CD14-positive monocyte (primary cell): ENCODE data around the gene CYP4F2. TPM values are rescaled to one million over a fixed set of nuclear protein-coding genes. Genes with fewer than 3 reads are reported as not detected.

Experiments used
- DNase-seq, 3 donors: peaks; one replicate each; pipeline ENCODE4 v3.0.0-alpha.2; 2011 to 2022
- H2AFZ ChIP-seq: 2 replicates; pipeline ENCODE4 v1.6.0; 2012; ENCODE audit warnings: mild to moderate bottlenecking, low read depth, low read length, inconsistent platforms; ENCODE audit not compliant: insufficient read depth, poor library complexity, severe bottlenecking
- H3K27ac ChIP-seq, 2 donors: 1 replicate in 1 of 2; 2 replicates in 1 of 2; pipeline ENCODE4 v1.5.1; 2012 to 2013; ENCODE audit warnings: low read length in 2 of 2, control low read depth in 1 of 2, inconsistent platforms in 1 of 2, low read depth in 1 of 2, mild to moderate bottlenecking in 1 of 2
- H3K27me3 ChIP-seq, 2 donors: one replicate each; pipeline versions ENCODE4 v1.6.0 to v1.6.1; 2011 to 2013; ENCODE audit warnings: low read length in 2 of 2; ENCODE audit not compliant: control insufficient read depth in 2 of 2, insufficient read depth in 2 of 2
- H3K36me3 ChIP-seq, 2 donors: replicated peaks in 1 of 2; 1 replicate in 1 of 2; 2 replicates in 1 of 2; pipeline versions ENCODE4 v1.5.1 to v1.6.1; 2012 to 2013; ENCODE audit warnings: low read length in 2 of 2, control low read depth in 1 of 2, inconsistent platforms in 1 of 2, mild to moderate bottlenecking in 1 of 2; ENCODE audit not compliant: insufficient read depth in 2 of 2, control insufficient read depth in 1 of 2
- H3K4me1 ChIP-seq, 2 donors: 1 replicate in 1 of 2; 2 replicates in 1 of 2; pipeline versions ENCODE4 v1.5.1 to v1.6.1; 2012 to 2013; ENCODE audit warnings: low read length in 2 of 2, control low read depth in 1 of 2, inconsistent platforms in 1 of 2, mild to moderate bottlenecking in 1 of 2, moderate library complexity in 1 of 2; ENCODE audit not compliant: insufficient read depth in 2 of 2, control insufficient read depth in 1 of 2
- H3K4me2 ChIP-seq: replicated peaks from 2 replicates; pipeline ENCODE3; 2012; ENCODE audit warnings: low read length, moderate library complexity, mild to moderate bottlenecking; ENCODE audit not compliant: poor library complexity, severe bottlenecking; ENCODE audit errors: extremely low read depth
- H3K4me3 ChIP-seq, 3 experiments: fragments of 200-600 bp in 1 of 3; sonication (generic) in 1 of 3; replicated peaks in 1 of 3; 1 replicate in 2 of 3; 2 replicates in 1 of 3; pipeline ENCODE4 v1.5.1; 2011 to 2013; ENCODE audit warnings: low read length in 3 of 3, mild to moderate bottlenecking in 3 of 3, control low read depth in 2 of 3, low read depth in 2 of 3, inconsistent platforms in 1 of 3, moderate library complexity in 1 of 3
- H3K79me2 ChIP-seq: 2 replicates; pipeline ENCODE4 v1.6.0; 2012; ENCODE audit warnings: mild to moderate bottlenecking, control low read depth, inconsistent platforms, low read length, moderate library complexity; ENCODE audit not compliant: insufficient read depth
- H3K9ac ChIP-seq: 2 replicates; pipeline ENCODE4 v1.6.0; 2017; ENCODE audit warnings: low read length, mild to moderate bottlenecking; ENCODE audit not compliant: insufficient read depth, poor library complexity, severe bottlenecking
- H3K9me3 ChIP-seq, 2 donors: replicated peaks in 1 of 2; 1 replicate in 1 of 2; 2 replicates in 1 of 2; pipeline versions ENCODE4 v1.5.1 to v1.6.1; 2012 to 2013; ENCODE audit warnings: low read length in 2 of 2, control low read depth in 1 of 2; ENCODE audit not compliant: control insufficient read depth in 1 of 2, insufficient read depth in 1 of 2
- H4K20me1 ChIP-seq: 2 replicates; pipeline ENCODE4 v1.6.0; 2012; ENCODE audit warnings: mild to moderate bottlenecking, low read length, control low read depth, moderate library complexity; ENCODE audit not compliant: insufficient read depth
- H3K27ac Mint-ChIP-seq, 7 donors: one replicate each; pipeline ENCODE4 v1.8.0; 2020; ENCODE audit warnings: mild to moderate bottlenecking in 7 of 7, mixed read lengths in 7 of 7, moderate library complexity in 6 of 7, inconsistent platforms in 2 of 7
- H3K27me3 Mint-ChIP-seq, 3 donors: one replicate each; pipeline ENCODE4 v1.8.0; 2021 to 2022; ENCODE audit warnings: low read depth in 3 of 3, mild to moderate bottlenecking in 3 of 3, mixed read lengths in 3 of 3, moderate library complexity in 3 of 3, inconsistent platforms in 1 of 3
- H3K36me3 Mint-ChIP-seq, 2 donors: one replicate each; pipeline ENCODE4 v1.8.0; 2020; ENCODE audit warnings: mixed read lengths in 2 of 2, inconsistent platforms in 1 of 2, mild to moderate bottlenecking in 1 of 2
- H3K4me1 Mint-ChIP-seq: one replicate; pipeline ENCODE4 v1.8.0; 2020; ENCODE audit warnings: mild to moderate bottlenecking, mixed read lengths
- H3K4me3 Mint-ChIP-seq, 2 donors: one replicate each; pipeline ENCODE4 v1.8.0; 2020; ENCODE audit warnings: mild to moderate bottlenecking in 2 of 2, mixed read lengths in 2 of 2, moderate library complexity in 1 of 2
- H3K9me3 Mint-ChIP-seq, 7 donors: one replicate each; pipeline ENCODE4 v1.8.0; 2020 to 2022; ENCODE audit warnings: mixed read lengths in 7 of 7, mild to moderate bottlenecking in 6 of 7, moderate library complexity in 6 of 7, inconsistent platforms in 2 of 7
- WGBS: methylation state at CpG from one replicate; pipeline ENCODE4 v1.1.5; 2013; ENCODE audit warnings: missing lambda C conversion rate; ENCODE audit not compliant: insufficient coverage; 5-methylcytosine and 5-hydroxymethylcytosine counted together
- intact Hi-C, 2 donors: fragments of 100-400 bp; cut with micrococcal nuclease; formaldehyde crosslinking; loops; one replicate each; pipeline versions ENCODE4 v1.15.0 to v1.15.1; 2023
- polyA plus RNA-seq, 3 donors: library from polyadenylated mRNA; depleted of rRNA in 1 of 3; unstranded in 2 of 3; stranded (reverse) in 1 of 3; fragments of 300-500 nt in 2 of 3; fragments of >200 nt in 1 of 3; fragmentation: Illumina TruSeq in 2 of 3; gene quantifications; 1 replicate in 2 of 3; 2 replicates in 1 of 3; pipeline ENCODE4 v1.2.3, GENCODE V29; 2012 to 2021
- TF ChIP-seq, protein P1 (sequence below): fragments of 200-600 bp; IDR thresholded peaks from one replicate; pipeline ENCODE4 v1.8.0; 2022; ENCODE audit warnings: antibody characterized with exemption, mild to moderate bottlenecking

The CYP4F2 gene
- polyA plus RNA-seq, 3 donors = not detected

DNA sequence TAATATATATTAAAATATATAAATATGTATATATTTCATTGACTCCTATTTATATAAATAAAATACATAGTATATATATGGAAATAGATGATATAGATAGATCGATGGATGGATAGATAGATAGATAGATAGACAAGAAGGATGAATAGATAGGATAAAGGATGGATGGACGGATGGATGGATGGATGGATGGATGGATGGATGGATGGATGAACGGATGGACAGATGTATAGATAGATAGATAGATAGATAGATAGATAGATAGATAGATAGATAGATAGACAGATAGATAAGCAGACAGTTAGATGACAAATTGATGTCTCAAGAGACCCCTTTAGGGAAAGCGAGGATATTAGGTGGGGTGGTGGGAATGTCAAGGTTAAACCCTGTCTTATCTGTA, 21.4 kb upstream of the CYP4F2 start:
- Histone ChIP-seq H3K36me3 (no peaks in the 10 kb centered on the region), H2AFZ (no peak overlapping the region), H3K79me2 (no peaks in the 10 kb centered on the region), H3K9me3 (peaks cover 6 to 13% of the 10 kb centered on the region in 2 donors), H4K20me1 (no peaks in the 10 kb centered on the region), H3K27me3 (no peaks in the 10 kb centered on the region), H3K4me1 (no peaks in the 10 kb centered on the region), H3K4me3 (no peak overlapping the region), H3K9ac (no peak overlapping the region), H3K4me2 (no peak overlapping the region), H3K27ac (no peak overlapping the region)
- Mint-ChIP-seq H3K27me3 (peaks cover 2 to 13% (median 11%) of the 10 kb centered on the region in 3 donors), H3K4me3 (no peak overlapping the region), H3K4me1 (no peaks in the 10 kb centered on the region), H3K9me3 (peaks cover 9 to 19% (median 15%) of the 10 kb centered on the region in 7 donors), H3K27ac (no peak overlapping the region), H3K36me3 (no peaks in the 10 kb centered on the region)
- TF ChIP-seq, protein P1, sequence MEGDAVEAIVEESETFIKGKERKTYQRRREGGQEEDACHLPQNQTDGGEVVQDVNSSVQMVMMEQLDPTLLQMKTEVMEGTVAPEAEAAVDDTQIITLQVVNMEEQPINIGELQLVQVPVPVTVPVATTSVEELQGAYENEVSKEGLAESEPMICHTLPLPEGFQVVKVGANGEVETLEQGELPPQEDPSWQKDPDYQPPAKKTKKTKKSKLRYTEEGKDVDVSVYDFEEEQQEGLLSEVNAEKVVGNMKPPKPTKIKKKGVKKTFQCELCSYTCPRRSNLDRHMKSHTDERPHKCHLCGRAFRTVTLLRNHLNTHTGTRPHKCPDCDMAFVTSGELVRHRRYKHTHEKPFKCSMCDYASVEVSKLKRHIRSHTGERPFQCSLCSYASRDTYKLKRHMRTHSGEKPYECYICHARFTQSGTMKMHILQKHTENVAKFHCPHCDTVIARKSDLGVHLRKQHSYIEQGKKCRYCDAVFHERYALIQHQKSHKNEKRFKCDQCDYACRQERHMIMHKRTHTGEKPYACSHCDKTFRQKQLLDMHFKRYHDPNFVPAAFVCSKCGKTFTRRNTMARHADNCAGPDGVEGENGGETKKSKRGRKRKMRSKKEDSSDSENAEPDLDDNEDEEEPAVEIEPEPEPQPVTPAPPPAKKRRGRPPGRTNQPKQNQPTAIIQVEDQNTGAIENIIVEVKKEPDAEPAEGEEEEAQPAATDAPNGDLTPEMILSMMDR = no peak
- WGBS = 86% methylated on average over 1 of the region's 4 CpGs
- no peak for DNase-seq
- intact Hi-C loops = no loop called here

DNA sequence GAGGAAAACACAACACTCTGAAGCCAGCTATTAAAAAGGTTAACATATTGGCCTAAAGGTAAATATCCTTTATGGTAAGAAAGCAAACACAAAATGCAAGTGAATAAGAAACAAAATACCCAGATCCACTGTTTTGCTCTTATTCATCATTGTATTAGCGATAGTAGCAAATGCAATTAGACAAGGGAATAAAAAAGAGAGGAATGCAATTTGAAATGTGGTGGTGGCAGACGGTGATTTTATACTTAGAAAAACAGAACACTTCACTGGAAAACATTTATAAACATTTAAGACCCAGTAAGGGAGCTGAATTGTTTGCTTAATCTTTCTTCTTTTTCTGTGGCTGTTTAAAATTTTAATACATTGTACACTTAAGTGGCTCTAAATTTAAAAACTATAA, 17.2 kb upstream of the CYP4F2 start:
- peaks cover 18% of the 10 kb centered on the region for H3K4me1 Mint-ChIP-seq
- no peak overlapping the region for H3K27ac Mint-ChIP-seq
- no CpG with 5 or more reads among the region's 2 CpGs for WGBS
- no peak overlapping the region for H3K4me3 ChIP-seq
- no peak overlapping the region for H3K4me3 Mint-ChIP-seq
- peaks cover 7 to 13% of the 10 kb centered on the region in 2 donors for H3K9me3 ChIP-seq
- TF ChIP-seq, protein P1 = no peak
- H2AFZ ChIP-seq = no peak overlapping the region
- no peak overlapping the region for H3K27ac ChIP-seq
- H3K27me3 ChIP-seq = peaks cover 0 to 7% of the 10 kb centered on the region in 2 donors
- intact Hi-C loops = no loop called here
- no peak overlapping the region for H3K9ac ChIP-seq
- no peaks in the 10 kb centered on the region for H3K36me3 Mint-ChIP-seq
- H4K20me1 ChIP-seq = no peaks in the 10 kb centered on the region
- peaks cover 8 to 13% of the 10 kb centered on the region in 2 donors for H3K4me1 ChIP-seq
- H3K36me3 ChIP-seq = no peaks in the 10 kb centered on the region
- peaks cover 9 to 20% (median 16%) of the 10 kb centered on the region in 7 donors for H3K9me3 Mint-ChIP-seq
- H3K79me2 ChIP-seq = no peaks in the 10 kb centered on the region
- peaks cover 6 to 18% (median 15%) of the 10 kb centered on the region in 3 donors for H3K27me3 Mint-ChIP-seq
- no peak overlapping the region for H3K4me2 ChIP-seq
- DNase-seq = no peak
